ENCODE results near the gene TLR6. TPM values are rescaled to one million over a fixed set of nuclear protein-coding genes. Genes with fewer than 3 reads are reported as not detected.

Gene TLR6
- polyA plus RNA-seq, 3 donors: 0.61 to 0.78 (median 0.74) TPM

DNA sequence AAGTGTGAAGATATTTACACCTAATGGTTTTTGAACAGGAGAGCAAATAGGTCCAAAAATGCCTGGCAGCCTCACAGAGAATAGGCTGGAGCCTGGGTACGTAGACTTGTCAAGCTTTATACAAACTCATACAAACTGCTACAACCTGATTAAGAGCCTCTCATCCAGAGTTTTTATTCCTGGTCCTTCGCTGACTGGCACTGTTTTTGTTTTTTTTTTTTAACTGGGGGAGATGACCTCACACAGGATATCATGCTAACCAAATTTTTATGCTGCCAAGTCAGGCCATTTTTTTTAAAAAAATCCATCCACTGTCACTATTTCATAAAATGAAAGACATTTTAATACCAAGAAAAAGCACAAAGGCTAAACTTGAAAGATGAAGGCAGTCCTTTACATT, 12.9 kb upstream of the TLR6 start:
- DNase-seq: no peak

GRCh38 chr4:38868059-38868960, 11.7 kb upstream of the TLR6 start:
- no peak for DNase-seq

DNA sequence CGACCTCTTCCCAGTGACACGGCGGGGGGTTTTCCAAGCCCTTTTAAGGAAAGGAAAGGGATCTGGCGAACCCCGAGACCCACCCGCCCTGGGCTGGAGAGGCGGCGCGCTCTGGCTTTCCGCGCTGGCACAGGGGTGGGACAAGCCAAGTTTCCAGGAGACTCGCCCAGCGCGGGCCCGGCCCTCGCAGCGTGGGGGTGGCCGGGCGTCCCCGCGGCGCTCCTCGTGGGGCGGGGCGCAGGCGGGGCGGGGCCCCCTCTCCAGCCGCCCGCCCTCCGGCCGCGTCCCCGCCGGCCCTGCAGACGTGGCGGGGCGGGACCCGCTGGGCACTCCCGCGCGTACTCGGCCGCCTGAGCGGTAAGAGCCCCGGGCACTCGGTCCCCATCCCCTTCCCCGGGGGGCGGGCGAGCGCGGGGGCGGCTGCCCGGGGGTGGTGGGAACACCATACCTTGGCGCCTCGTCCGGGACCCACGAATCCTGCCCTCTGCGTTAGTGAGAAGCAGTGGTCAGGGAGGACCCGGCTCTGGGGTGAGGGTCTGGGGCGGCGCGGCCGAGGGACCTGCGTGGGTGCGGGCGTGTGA, 11.0 kb upstream of the TLR6 start, which contains the start of gene FAM114A1:
TSS of gene FAM114A1 (plus strand) at position 329 of the 581 bp plus-strand sequence. CDS start 10,273 bp downstream, outside the sequence.
- peak; percentile 73 for DNase-seq

DNA sequence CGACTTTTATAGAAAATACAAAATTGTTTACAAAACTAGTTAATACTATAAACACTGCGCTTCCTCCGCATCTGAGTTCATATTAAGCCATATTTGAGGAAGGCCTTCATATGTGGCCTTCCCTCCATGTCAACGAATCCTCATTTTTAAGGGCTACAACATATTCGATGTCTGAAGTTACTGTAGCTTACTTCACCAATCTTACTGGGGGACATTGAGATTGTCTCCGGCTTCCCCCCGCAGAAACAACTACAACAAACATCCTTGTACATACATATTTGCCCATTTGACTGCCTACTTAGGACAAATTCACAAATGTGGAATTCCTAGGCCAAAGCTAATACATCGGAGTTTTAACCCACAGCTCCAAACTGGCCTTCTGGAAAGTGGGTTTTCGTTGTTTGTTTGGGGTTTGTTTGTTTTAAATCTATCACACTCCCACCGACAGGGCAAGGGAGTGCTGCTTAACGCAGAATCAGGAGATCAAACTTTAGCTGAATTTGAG, 10.4 kb upstream of the TLR6 start:
- no peak for DNase-seq

DNA sequence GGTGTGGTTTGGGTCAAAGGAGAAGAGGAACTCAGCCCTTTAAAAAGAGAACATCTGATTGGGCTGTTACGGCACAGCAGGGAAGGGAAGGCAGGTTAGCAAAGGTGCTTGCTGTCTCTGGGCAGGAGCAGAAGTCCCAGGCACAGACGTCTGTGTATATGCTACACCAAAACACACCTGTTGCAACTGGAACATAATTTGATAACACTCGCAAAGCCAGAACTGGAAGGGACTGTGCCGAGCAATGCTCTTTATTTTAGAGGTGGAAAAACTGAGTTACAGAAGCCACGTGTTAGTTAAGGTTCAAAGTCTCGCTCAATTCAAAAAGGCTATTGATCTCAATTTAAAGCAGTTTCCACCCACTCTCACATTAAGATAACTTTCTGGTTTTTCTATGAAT, 8.8 kb upstream of the TLR6 start:
- DNase-seq: no peak

DNA sequence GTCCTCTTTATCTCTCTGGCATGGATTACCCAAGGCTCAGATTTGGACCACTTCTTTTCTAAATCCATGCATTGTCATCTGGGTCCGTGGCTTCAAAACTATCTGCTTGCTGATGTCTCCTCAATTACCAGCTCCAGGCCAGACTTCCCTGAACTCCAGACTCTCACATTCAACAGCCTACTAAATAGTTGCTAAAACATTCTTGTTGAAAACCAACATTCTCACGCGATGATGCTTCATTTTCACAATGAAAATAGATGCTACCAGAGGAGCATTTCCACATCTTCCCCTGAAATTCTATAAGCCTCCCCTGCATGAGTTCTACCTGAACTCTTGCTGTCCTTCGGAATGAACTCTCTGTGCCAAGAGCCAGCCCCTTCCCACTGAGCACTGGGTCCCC, 5.2 kb upstream of the TLR6 start:
- no peak for DNase-seq

DNA sequence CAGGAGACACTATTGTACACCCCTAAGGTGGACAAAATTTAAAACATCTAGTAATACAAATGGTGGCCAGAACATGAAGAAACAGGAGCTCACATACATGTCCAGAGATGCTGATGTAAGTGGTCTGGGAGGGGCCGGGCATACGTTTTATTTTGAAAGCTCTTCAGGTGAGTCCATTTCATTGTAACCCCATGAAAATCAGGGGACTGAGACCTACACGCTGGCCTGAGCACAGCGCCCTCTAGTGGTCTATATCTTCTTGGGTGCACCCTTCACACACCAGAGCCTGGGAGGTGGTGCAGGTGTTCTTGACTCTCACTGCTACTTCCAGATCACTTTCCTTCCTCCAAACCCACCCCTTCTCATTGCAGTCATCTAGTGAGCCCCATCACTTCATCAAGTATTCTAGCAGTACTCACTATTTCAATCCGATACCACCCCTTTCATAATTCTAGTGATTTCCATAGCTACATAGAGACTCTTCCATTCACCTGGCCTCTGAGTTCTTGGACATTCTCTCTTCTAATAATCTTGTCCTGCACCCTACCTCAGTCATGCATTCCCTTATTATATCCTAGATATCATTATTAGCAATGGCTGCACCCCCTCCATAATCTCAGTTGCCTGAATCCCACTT, 4.3 kb upstream of the TLR6 start:
- no peak for DNase-seq

DNA sequence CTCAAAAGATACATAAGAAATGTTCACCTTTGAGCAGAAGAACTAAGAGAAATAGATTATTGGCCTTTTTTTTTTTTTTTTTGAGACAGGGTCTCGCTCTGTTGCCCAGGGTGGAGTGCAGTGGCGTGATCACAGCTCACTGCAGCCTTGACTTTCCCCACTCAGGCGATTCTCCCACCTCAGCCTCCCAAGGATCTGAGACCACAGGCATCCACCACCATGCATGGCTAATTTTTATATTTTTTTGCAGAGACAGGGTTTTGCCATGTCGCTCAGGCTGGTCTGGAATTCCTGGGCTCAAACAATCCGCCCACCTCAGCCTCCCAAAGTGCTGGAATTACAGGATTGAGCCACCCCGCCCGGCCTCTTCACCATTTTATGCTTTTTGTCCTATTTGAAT, 2.9 kb upstream of the TLR6 start:
- no peak for DNase-seq

GRCh38 chr4:38858097-38858420, 1.4 kb upstream of the TLR6 start:
- DNase-seq: no peak

GRCh38 chr4:38857354-38858096, 908 bp upstream of the TLR6 start:
- DNase-seq: no peak

DNA sequence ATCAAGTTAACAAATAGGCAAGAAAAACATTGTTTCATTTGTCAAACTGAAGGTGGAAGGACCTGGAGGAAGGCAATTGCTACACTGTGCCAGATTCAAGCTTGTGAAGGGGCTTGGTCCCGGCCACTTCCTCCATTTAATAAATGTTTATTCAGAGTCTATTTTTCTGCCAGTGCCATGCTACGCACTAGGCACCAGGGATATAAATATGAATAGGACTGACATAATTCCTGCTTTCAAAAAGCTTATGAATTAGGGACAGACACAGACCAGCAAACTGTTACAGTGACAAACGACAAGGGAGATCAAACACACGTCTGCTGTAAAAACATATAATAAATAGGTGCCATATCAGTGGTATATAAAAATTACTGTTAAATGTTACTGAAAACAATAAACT, 571 bp downstream of the TLR6 start:
- no peak for DNase-seq

DNA sequence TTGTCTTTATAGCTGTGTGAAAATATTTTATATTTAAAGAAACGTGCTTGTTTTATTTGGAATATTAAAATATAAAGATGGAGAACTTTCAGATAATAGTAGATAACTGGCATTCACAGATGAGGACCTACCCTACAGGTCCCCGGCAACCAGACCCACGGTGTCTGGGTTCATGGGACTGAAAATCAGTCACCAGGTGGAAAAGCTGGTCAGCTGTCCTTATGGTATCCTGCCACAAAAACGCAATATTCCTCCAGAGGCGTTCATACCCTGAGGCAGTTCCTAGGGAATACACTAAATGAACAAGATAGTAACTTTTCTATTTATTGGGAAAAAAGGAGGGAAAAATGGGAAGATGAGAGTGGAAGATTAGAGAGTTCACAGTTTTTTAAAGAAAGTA, 1.2 kb downstream of the TLR6 start:
- DNase-seq: no peak

DNA sequence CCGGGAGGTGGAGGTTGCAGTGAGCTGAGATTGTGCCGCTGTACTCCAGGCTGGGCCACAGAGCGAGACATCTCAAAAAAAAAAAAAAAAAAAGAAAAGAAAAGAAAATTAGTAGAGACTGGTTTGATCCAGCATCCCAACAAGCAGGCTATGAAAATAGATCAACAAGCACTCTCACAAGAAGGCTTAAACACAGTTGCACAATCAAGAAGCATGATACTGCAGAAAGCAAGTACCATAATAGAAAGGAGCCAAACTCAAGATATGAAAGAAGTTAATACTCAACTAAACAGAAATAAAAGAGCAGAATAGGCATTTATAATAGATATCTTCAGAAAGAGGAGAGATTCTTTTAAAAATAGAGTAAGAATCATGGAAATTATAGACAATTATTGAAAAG, 10.6 kb downstream of the TLR6 start:
- no peak for DNase-seq

- DNase-seq: no peak
Observed at GRCh38 chr4:38842994-38843393, 13.6 kb downstream of the TLR6 start.

- DNase-seq: no peak
Observed at GRCh38 chr4:38837849-38838248, 18.8 kb downstream of the TLR6 start.

- no peak for DNase-seq
Observed at GRCh38 chr4:38837334-38837733, 19.3 kb downstream of the TLR6 start.

GRCh38 chr4:38834570-38834969, 22.0 kb downstream of the TLR6 start:
- no peak for DNase-seq

GRCh38 chr4:38832624-38833528, 23.7 kb downstream of the TLR6 start:
- no peak for DNase-seq

DNA sequence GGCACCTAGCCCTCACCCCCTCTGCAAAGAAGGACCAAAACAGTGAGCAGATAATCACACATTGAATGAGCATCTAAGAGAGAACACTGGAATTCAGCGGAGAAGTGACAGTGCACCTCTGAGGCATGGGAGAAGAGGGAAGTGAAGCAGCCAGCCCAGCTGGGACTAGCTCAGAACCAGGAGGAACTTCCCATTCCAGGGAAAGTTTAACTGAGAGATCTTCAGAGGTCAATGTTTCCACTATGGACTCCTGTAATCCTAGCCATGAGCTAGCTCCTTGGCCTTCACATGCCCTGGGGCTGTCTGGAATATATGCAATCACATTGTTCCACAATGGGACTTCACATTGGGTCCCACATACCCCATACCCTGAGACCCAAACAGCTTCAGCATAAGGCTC, 24.4 kb downstream of the TLR6 start:
- DNase-seq: no peak

- DNase-seq: no peak
Observed at GRCh38 chr4:38831653-38832052, 25.0 kb downstream of the TLR6 start.

GRCh38 chr4:38829237-38829636, 27.4 kb downstream of the TLR6 start:
- DNase-seq: no peak
